NCI-H2029 treated with DMSO at 0.1 percent for 48 hours (cell line): ENCODE measurements around the gene MYO3B.

Experiments used
- DNase-seq: peaks from one replicate; lab custom pipeline; 2025; lab: John Stamatoyannopoulos, UW

Gene MYO3B, protein sequence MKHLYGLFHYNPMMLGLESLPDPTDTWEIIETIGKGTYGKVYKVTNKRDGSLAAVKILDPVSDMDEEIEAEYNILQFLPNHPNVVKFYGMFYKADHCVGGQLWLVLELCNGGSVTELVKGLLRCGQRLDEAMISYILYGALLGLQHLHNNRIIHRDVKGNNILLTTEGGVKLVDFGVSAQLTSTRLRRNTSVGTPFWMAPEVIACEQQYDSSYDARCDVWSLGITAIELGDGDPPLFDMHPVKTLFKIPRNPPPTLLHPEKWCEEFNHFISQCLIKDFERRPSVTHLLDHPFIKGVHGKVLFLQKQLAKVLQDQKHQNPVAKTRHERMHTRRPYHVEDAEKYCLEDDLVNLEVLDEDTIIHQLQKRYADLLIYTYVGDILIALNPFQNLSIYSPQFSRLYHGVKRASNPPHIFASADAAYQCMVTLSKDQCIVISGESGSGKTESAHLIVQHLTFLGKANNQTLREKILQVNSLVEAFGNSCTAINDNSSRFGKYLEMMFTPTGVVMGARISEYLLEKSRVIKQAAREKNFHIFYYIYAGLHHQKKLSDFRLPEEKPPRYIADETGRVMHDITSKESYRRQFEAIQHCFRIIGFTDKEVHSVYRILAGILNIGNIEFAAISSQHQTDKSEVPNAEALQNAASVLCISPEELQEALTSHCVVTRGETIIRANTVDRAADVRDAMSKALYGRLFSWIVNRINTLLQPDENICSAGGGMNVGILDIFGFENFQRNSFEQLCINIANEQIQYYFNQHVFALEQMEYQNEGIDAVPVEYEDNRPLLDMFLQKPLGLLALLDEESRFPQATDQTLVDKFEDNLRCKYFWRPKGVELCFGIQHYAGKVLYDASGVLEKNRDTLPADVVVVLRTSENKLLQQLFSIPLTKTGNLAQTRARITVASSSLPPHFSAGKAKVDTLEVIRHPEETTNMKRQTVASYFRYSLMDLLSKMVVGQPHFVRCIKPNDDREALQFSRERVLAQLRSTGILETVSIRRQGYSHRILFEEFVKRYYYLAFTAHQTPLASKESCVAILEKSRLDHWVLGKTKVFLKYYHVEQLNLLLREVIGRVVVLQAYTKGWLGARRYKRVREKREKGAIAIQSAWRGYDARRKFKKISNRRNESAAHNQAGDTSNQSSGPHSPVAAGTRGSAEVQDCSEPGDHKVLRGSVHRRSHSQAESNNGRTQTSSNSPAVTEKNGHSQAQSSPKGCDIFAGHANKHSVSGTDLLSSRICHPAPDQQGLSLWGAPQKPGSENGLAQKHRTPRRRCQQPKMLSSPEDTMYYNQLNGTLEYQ (N-terminal part only)

DNA sequence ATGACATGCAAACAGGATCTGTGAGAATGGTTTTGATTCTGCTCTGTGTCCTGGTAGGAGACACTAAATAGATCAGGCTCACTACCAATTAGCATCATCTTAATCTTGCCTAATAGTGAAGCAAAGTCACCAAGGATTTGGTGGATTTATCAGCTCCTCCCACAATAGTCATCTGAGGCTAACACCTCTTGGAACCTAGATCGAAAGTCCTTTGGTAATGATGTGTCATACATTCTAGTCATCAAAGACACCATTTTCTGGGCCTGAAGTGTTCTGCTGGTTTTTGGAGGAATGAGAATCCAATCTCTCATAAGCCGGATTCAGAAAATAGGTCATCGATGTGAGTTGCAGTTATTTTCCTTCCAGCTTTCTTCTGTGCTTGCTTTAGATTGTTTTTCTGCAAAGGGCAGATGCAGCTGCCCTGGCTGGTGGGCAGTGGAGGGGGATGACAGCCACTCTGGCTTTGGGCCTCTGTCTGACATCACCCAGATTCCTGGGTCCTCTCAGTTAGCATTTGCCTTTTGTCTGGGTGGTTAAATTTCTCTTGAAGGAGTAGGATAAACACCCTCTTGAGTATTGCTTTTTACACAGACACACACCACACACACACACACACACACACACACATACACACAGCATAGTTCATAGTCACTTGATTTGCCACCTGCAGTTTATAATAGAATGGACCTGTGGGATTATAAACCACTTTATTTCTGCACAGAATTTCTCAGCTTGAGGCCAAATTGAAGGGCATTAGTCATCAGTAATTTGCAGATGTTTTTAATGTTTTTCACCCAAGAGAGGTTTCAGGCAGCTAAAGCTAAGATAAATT, at the start of gene MYO3B:
Gene MYO3B, plus strand, starts transcription at position 198 of the 832 bp plus-strand sequence. Its CDS starts 141 bp downstream, at position 339.
- DNase-seq, result no peak

DNA sequence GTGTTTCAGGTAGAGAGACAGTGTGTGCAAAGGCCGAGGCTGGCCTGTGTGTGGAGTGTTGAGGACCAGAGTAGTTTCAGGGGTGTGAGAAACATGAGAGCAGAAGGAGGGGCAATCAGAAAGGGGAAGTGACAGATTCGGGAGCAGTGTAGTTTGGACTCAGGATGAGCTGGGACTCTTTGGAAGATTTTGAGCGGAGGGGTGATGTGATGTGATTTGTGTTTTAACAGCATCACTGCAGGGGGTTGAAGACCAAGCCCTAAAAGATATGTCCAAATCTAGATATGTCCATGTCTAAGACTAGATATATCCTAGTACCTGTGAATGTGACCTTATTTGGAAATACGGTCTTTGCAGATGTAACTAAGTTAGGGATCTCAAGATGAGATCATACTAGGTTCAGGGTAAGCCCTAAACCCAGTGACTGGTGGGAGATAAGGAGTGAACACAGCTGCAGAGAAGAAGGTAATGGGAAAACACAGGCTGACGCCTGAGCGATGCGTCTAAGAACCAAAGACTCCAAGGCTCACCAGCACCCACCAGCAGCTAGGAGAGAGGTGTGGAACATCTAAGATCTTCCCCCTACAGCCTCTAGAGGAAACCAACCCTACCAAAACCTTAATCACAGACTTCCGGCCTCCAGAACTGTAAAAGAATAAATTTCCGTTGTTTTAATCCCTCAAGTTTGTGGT, 38.5 kb upstream of the MYO3B start:
- no peak for DNase-seq

DNA sequence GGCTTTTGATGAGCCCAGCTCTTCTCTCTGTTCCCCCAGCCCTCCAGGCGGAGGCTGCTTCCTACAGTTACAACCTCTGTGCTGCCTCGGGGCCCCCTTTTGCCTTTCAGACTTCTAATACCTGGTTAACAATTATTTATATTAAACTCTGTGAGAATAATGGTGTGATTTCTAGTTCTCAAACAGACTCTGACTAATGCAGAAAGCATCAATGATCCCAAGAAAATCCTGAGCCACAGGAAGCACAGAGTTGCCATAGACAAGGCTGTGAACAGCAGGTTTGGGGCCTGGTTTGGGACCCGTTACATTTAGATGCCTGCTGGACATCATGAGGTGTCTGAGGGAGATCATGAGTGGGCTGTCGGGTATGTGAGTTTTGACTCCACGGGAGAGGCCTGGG, 37.4 kb upstream of the MYO3B start:
- no peak for DNase-seq

DNA sequence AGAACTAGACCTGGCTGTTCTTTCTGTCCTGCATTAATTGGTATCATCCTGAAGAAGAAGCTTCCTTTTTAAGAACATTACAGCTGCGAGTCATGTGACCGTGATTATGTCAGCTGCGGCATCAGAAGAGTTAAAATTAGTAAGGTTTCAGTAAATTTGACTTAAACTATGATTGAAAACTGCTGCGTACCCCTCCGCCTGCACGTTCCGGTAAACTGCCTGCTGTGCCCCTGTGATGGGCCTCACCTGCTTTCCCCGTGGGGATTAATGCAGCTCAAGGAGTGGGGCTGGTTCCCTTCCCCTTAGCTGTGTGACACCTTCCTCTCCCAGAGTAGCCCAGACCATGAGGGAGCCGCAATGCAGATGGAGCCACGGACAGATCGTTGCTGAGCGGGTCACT, 36.1 kb upstream of the MYO3B start:
- no peak for DNase-seq

DNA sequence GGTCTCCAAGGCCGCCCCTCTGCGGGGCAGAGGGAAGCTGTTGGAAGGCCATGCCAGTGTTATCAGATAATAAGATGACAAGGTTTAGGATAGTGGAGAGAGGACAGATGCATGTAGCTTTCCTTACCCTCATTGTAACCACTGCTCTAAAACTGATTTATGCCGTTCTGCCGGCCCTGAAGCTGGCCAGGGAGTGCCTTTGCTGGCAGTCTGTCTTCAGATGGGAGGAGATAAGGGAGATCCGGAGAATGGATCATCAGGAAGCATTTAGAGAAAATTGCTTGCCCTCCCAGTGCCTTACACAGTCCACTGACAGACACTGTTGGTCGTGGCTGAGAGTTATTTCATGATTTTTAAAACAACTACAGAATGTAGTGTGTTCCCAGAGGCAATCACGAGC, 35.4 kb upstream of the MYO3B start:
- no peak for DNase-seq

DNA sequence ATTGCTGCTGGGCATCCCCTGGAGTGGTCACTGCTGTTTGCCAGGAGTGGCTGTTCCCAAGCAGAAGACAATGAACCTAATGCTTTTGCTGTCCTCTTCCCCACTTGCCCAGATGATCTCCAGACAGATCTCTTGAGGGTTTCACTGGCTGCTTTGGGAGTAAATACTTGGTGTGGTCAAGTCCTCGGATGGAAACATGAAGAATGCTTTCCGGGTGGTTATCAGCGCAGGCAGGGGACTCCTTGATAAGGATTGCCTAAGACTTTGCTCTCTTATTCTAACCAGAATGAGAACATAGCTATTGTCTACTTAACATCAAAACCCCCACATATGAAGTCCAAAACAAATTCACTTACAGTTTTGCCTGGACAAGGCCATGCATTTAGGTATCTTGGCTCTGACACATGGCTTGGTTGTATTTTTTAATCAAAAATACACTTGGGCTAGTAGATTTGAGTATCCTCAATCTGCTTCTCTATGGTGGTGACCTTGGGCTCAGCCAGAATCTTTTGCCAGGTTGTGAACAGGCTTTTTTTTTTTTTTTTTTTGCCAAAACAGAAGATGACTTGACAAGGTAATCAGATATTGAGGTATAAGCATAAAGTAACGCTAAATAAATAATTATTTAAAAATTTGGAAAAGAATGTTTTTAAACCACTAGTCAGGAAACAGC, 34.8 kb upstream of the MYO3B start:
- DNase-seq, result no peak

DNA sequence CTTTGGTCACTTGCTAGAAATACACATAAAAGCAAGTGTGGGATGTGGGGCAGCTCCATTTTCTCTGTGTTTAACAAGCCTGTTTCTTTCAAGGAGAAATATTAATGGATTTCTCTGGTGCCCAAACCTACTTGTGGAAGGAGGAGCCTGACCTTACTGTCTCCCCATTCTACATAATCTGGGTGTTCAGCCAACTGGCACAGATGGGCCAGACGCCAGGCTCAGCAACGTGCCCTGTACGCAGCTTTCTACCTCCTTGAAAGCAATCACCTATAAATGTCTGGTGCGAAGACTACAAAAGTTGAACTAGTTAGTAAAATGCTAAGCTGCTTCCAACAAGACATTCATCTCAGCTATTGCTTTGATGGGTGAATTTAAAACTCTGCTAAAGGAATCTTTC, 33.2 kb upstream of the MYO3B start:
- no peak for DNase-seq

DNA sequence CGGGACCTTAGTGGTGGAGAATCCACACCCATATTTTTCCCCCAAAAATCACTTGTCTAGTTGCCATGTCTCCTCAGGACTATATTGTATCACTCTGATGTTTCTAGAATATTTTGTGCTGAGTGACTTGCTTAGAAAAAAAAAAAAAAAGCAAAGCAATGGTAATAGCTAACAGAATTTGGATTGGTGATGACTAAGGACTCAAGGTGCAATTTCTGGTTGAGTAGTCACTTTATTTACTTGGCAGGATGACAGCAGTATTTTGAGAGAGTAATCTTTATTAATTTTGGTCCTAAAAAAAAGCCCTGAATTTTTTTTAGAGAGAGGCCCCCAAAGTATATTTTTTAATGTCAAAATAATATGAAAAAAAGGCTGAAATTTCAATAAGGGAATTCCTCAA, 32.8 kb upstream of the MYO3B start:
- no peak for DNase-seq

DNA sequence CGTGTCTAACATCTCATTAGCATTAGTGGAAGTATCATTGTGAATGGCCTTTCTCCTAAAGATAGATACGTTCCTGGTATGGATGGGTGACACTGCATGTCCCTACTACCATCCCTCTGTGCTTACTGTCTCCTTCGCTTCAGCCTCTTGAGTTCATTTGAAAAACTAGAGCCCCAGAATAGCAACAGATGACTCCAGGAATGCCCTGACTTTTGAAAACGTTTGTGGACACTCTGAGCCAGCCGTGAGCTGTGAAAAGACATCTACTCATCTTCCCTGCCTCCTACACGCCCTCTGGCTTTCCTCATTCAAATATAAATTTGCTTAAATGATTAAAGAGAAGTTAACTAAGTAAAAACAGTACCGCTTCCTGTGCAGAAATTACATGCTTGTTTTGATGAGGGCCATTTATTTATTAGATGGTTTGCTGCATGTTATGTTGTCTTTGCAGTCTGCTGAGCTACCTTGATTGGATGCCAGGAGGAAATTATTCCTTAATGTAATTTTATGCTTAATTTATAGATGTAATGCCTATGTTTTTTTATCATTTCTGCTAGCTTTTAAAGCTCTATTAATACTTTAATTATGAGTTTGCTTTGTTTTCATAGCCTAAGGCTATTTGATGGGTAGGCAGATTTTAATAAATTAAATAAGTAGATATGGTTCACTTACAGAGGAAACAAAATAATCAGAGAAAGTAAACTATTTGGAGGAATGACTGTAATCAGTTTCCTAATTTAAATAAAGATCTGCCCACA, 32.1 kb upstream of the MYO3B start:
- DNase-seq, result no peak

DNA sequence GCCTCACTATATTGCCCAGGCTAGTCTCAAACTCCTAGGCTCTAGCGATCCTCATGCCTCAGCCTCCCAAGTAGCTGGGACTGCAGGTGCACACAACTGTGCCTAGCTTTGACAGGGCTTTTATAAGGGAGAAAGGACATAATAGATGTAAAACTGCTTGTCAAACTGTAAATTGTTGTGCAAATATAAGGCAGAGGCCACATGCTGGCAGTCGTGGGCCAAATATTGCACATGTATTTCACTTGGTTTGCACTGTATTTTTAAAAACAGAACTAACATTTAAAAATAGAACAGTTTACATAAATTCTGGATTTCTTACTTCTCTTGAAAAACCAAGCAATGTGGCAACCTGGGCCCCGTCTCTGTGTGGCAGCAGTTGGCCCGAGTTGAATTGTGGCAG, 31.2 kb upstream of the MYO3B start:
- no peak for DNase-seq

DNA sequence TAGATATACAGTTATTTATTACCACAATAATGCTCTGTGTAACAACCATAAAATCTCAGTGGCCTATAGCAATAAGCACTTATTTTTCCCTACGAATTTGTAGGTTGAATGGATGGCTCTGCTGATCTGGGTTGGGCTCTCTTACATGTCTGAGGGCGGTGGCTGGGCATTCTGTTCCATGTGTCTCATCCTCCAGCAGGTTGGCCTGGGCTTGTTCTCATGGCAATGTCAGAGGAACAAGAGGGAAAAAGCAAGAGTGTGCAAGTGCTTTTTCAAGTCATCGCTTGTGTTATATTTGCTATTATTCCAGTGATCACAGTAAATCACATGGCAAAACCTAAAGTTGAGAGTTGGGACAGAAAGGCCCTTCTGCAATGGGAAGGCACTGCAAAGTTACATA, 30.4 kb upstream of the MYO3B start:
- no peak for DNase-seq

DNA sequence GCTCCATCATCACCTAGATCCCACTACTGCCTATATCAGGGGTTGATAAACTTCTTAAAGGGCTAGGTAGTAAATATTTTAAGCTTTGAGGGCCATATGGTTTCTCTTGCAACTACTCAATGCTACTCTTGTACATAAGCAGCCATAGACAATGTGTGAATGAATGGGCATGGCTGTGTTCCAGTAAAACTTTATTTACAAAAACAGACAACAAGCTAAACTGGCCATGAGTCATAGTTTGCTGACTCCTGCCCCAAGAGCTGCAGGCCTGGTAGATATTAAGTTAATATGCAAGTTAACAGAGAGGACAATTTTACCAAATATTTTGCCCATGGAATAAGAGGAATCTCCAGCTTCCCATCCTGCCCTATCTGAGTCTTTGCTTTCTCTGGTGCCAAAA, 29.8 kb upstream of the MYO3B start:
- DNase-seq, result no peak

DNA sequence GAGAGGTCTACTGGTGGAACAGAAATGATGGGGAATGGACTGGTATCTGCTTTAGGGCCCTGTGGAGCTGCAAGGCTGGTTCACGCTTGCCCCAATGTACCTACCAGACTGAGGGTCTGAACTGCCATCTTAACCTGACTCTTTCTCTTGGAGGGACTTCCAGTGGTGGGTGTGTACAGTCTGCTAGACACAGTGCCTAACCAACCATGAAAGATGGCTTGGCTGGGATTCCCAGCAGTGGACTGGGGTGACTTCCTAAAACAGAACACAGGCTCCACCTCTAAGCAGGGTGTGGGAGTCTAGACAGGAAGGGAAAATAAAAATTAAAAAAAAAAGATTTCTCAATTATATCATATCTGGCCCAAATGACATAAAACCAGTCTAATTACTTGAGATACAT, 25.5 kb upstream of the MYO3B start:
- no peak for DNase-seq

DNA sequence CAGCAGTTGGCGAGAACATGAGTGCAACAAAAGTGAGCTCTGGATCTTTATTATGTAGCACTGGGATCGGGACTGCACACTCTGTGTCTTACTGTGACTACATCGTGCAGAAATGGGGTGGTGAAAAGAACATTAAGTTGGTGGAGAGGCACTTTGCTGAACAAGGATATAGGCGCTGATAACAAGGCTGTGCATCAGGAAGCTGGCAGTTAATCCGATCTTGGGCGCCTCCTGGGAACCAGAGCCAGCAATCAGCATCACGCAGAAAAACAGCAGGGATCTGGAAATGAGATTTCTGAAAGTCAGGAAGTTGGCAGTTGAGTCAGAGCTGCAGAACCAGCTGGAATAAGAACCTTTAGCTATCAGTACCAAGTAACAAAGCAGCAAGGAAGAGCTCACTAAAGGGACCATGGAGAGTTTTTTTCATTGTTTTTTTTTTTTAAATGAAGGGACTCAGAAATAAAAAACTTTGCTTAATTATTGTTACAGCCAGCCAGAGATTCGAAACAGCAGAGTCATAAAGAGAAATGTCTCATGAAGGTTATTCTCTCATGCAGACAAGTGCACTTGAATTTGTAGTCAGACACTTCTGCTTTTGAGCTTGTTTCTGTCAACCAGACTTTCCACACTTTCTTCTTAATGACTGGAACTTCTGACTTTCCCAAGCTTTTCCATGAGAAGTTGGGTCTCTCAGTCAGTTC, 22.8 kb upstream of the MYO3B start:
- DNase-seq, result no peak

DNA sequence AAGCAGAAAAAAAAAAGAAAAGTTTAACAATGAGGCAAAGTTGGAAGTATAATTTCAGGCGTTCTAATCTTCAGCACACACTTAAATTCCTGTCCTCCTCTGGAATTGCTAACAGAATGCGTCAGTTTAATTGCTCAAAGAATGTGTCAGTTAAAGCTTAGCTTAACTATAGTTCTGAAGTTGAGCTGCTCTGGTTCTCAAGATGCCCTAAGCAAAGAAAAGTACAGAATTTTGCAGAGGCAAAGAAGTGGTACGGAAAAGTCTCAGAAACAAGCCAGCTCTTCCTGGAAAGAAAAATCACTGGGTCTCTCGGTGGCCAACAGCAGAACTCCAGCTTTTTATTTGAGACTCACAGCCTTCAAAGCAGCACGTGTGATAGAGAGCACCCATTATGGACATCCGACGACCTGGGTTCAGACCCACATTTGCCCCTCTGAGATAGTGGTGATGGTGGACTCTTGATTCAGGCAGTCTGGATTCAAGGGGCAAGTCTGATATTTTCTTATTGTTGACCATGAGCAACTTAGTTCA, 22.2 kb upstream of the MYO3B start:
- DNase-seq, result no peak

DNA sequence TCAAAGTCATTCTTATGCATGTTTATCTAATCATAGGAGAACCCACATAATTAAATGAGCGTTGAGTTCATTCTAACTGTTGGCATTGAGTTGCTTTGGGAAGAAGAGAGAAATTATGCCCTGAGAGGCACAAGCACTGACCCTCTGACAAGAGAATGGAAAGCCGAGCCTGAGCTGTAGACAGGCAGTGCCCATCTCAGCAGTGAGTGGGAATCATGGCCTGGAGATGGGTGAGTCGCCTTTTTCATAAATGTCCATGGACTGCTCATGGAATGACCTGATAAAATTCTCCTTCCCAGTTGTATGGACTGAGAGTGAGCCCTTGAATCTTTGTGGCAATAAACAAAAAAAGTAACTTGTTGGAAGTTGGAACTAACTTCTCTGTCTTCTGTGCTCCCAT, 21.4 kb upstream of the MYO3B start:
- no peak for DNase-seq

DNA sequence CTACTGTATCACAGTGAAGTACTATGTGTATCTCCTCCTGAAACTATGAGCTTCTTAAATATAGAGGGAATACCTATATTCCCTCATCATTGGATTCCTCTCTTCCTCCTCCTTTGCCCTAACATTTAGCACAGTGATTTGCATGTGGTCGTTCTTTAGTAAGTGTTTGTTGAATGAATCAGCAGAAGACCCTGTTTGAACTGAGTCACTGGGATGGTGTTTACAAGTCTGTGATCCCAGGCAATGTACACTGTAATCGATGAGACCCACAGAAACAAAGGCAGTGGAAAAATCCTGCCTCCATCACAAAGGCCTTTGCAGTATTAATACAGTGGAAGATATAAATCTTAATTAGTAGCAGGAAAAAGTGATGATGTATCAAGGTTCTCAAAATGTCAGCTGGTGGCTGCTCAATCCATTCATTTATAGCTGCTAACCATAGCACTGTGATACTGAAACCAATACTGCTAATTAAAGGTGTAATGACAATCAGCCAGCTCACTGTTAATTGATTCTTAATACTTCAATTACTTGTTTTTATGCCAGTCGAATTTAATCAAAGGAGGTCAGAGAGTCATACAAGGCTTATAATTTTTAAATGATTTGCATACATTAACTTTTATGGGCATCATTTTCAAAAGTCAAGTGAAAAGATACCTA, 20.8 kb upstream of the MYO3B start:
- no peak for DNase-seq

DNA sequence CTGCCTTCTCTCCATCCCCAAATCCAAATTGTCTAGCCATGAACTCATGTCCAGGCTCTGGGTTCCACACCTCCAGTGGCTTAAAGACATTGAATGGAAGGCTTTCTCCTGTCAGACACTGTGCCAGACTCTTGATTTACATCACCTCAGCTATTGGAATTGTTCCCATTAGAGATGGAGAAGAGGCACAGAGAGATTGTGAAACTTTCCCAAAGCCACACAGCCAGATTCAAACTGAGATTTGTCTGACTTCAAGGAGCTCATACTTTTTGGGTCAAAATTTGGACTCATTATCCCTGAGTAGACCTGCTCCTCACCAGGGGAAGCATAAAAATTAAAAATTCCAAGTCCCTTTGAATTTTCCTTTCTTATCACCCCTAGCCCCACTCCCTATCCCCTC, 18.9 kb upstream of the MYO3B start:
- no peak for DNase-seq
